HG02884 (cell line): ENCODE data around the gene SRRT.
"Not testable (repeated sequence)": the region's sequence is repeated elsewhere in the genome, so short reads cannot be mapped to it uniquely, and the experiment has no call there.

Experiments
- ATAC-seq: cut with Tn5 transposase; IDR thresholded peaks from one replicate; pipeline ENCODE4 v1.9.1; 2021; ENCODE audit warnings: mild to moderate bottlenecking, moderate library complexity; ENCODE audit not compliant: unreplicated experiment

Gene SRRT

DNA sequence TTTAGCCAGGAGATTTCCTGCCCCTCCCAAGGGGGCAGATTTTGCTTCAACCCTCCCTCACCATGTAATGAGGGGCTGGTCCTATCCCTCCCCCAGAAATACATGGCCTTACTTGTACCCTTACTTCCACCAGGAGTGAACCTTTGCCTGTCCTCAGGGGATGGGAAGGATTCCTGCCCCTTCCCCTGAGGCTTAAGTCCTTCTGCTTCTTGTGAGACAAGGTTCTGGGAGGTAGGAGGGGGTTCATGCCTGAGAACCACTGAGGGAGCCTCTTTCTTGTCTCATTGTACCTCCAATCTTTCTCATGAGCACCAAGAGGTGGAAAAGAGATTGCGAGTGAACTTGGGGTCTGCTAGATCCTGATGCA is 54.9 kb downstream of the SRRT start:
- ATAC-seq = no peak

DNA sequence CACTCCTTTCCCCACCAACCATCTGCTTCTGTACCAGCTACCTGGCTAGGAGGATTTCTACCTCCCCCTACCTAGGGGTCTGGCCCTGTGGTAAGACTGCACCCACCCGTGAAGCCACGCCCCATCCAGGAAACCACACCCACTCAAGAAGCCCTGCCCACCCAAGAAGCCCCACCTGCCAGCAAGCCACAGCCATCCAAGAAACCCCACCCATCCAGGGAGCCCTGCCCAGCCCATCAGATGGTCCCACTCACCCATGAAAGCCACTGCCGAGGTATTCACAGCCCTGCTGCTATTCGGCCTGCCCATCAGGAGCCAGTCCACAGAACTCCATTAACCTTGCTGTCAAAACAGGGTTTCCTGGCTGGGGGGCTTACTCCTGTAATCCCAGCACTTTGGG is 58.8 kb downstream of the SRRT start:
- no peak for ATAC-seq

DNA sequence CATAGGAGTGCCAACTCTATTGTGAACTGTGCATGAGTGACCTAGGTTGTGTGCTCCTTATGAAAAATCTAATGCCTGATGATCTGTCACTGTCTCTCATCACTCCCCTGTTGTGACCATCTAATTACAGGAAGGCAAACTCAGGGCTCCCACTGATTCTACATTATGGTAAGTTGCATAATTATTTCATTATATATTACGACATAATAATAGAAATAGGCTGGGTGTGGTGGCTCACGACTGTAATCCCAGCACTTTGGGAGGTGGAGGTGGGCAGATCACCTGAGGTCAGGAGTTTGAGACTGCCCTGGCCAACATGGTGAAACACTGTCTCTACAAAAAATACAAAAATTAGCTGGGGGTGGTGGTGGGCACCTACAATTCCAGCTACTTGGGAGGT is 60.5 kb downstream of the SRRT start:
- ATAC-seq = not testable (repeated sequence)

DNA sequence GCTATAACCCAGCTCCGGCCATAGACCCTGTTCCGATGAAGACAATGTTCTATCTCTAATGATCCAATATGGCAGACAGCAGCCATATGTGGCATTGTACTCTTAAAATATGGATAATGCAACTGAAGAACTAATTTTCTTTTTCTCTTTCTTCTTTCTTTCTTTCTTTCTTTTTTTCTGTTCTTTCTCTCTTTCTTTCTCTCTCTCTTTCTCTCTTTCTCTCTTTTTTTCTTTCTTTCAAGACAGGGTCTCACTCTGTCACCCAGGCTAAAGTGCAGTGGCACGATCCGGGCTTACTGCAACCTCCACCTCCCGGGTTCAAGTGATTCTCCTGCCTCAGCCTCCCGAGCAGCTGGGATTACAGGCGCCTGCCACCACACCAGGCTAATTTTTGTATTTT is 61.3 kb downstream of the SRRT start:
- ATAC-seq = not testable (repeated sequence)
